GM12878 (cell line): ENCODE results near the gene WDR31. TPM values are rescaled to one million over a fixed set of nuclear protein-coding genes. Genes with fewer than 3 reads are reported as not detected.

Experiments used
- ATAC-seq: fragments of 200-7000 bp; cut with Tn5 transposase; 3 replicates; pipeline ENCODE4 v1.9.1; 2020; ENCODE audit warnings: mild to moderate bottlenecking, moderate library complexity
- BruUV-seq: library from RNA; stranded (reverse); fragments of 400-500 nt; replicated peaks from 2 replicates; lab custom pipeline; 2021; lab: Mats Ljungman, UMichigan
- CTCF ChIA-PET: fragments of 300-600 bp; sonication (Branson Sonifier 250); formaldehyde crosslinking; extraction: SDS; loops from one replicate; lab custom pipeline; 2021; ENCODE audit warnings: inconsistent platforms; lab: Yijun Ruan, JAX
- POLR2A ChIA-PET: fragments of 350-600 bp; formaldehyde crosslinking; extraction: SDS; loops from one replicate; lab custom pipeline; 2021; ENCODE audit warnings: inconsistent platforms; lab: Charles Lee
- RAD21 ChIA-PET: fragments of 300-600 bp; sonication (Branson Sonifier 250); formaldehyde crosslinking; loops from one replicate; lab custom pipeline; 2023; ENCODE audit warnings: antibody characterized with exemption; ENCODE audit not compliant: unreplicated experiment; lab: Charles Lee
- SMC1A ChIA-PET: fragments of 300-600 bp; sonication (Branson Sonifier 250); formaldehyde crosslinking; loops from one replicate; lab custom pipeline; 2023; ENCODE audit not compliant: unreplicated experiment, uncharacterized antibody; lab: Charles Lee
- DNase-seq: peaks from one replicate; pipeline ENCODE4 v3.0.0-alpha.2; 2011; ENCODE audit warnings: low read depth, low spot score
- FAIRE-seq: peaks from 3 replicates; lab custom pipeline; 2011; peaks lifted over from hg19 to GRCh38; lab: Jason Lieb, UNC
- H2AFZ ChIP-seq: 2 replicates; pipeline ENCODE4 v1.6.0; 2011; ENCODE audit warnings: low read depth, low read length, control low read depth; ENCODE audit not compliant: control insufficient read depth
- H3K27ac ChIP-seq: 2 replicates; pipeline ENCODE4 v1.5.1; 2011; ENCODE audit warnings: control low read depth; ENCODE audit not compliant: control insufficient read depth, insufficient read depth
- H3K27me3 ChIP-seq, 2 experiments: replicated peaks in 1 of 2; 2 replicates each; pipeline versions ENCODE4 v1.6.0 to v1.6.1; 2011; ENCODE audit warnings: low read length in 1 of 2; ENCODE audit not compliant: control insufficient read depth in 2 of 2, insufficient read depth in 2 of 2
- H3K36me3 ChIP-seq, 2 experiments: 2 replicates each; pipeline ENCODE4 v1.5.1; 2011; ENCODE audit warnings: low read length in 1 of 2; ENCODE audit not compliant: control insufficient read depth in 2 of 2, insufficient read depth in 2 of 2
- H3K4me1 ChIP-seq: 2 replicates; pipeline ENCODE4 v1.6.1; 2011; ENCODE audit warnings: mild to moderate bottlenecking, low read length, moderate library complexity, mixed read lengths; ENCODE audit not compliant: control insufficient read depth, insufficient read depth
- H3K4me2 ChIP-seq: 2 replicates; pipeline ENCODE4 v1.6.0; 2011; ENCODE audit warnings: control low read depth; ENCODE audit not compliant: control insufficient read depth, insufficient read depth
- H3K4me3 ChIP-seq: fragments of 200-600 bp; sonication (generic); 2 replicates; pipeline ENCODE4 v1.5.1; 2016
- H3K79me2 ChIP-seq: 2 replicates; pipeline ENCODE4 v1.6.0; 2011; ENCODE audit warnings: low read length; ENCODE audit not compliant: control insufficient read depth, insufficient read depth
- H3K9ac ChIP-seq: 2 replicates; pipeline ENCODE4 v1.8.0; 2011; ENCODE audit warnings: low read length, control low read depth, mixed read lengths; ENCODE audit not compliant: control insufficient read depth, insufficient read depth
- H3K9me3 ChIP-seq: replicated peaks from 3 replicates; pipeline ENCODE4 v1.5.1; 2011; ENCODE audit warnings: mild to moderate bottlenecking, low read length; ENCODE audit not compliant: control insufficient read depth, insufficient read depth
- H4K20me1 ChIP-seq: 2 replicates; pipeline ENCODE4 v1.6.0; 2011; ENCODE audit not compliant: control insufficient read depth, insufficient read depth
- BACH1 ChIP-seq: fragments of 450-650 bp; IDR thresholded peaks from 2 replicates; pipeline ENCODE4 v1.6.1; 2017; ENCODE audit warnings: mild to moderate bottlenecking, borderline replicate concordance
- EGR1 ChIP-seq, 2 experiments: IDR thresholded peaks; 1 replicate in 1 of 2; 2 replicates in 1 of 2; pipeline ENCODE4 v1.6.1; 2011 to 2012; ENCODE audit warnings: low read depth in 2 of 2, low read length in 2 of 2, borderline replicate concordance in 1 of 2, mild to moderate bottlenecking in 1 of 2, moderate library complexity in 1 of 2
- IKZF1 ChIP-seq: fragments of 450-650 bp; conservative IDR thresholded peaks from 2 replicates; pipeline ENCODE4 v1.6.1; 2017; ENCODE audit warnings: antibody characterized with exemption, mild to moderate bottlenecking
- IRF4 ChIP-seq: IDR thresholded peaks from 2 replicates; pipeline ENCODE4 v1.6.1; 2011; ENCODE audit warnings: low read depth, low read length
- JUND ChIP-seq: IDR thresholded peaks from 2 replicates; pipeline ENCODE4 v1.6.1; 2012; ENCODE audit warnings: low read depth, mild to moderate bottlenecking, low read length, improper control_type of control experiment, moderate library complexity
- NFYA ChIP-seq: IDR thresholded peaks from 2 replicates; pipeline ENCODE4 v1.6.1; 2011; ENCODE audit warnings: low read depth, mild to moderate bottlenecking, low read length, improper control_type of control experiment, borderline replicate concordance
- NR2C2 ChIP-seq: IDR thresholded peaks from 2 replicates; pipeline ENCODE4 v1.6.1; 2011; ENCODE audit warnings: borderline replicate concordance, low read depth; ENCODE audit not compliant: control insufficient read depth, insufficient read length
- NRF1 ChIP-seq: conservative IDR thresholded peaks from 2 replicates; pipeline ENCODE4 v1.6.1; 2011; ENCODE audit warnings: mild to moderate bottlenecking, low read depth, low read length, improper control_type of control experiment
- PAX5 ChIP-seq: IDR thresholded peaks from 2 replicates; pipeline ENCODE4 v1.6.1; 2011; ENCODE audit warnings: low read depth, low read length, borderline replicate concordance
- RFX5 ChIP-seq: IDR thresholded peaks from 2 replicates; pipeline ENCODE4 v1.6.1; 2011; ENCODE audit warnings: low read depth, low read length, improper control_type of control experiment
- TCF12 ChIP-seq: IDR thresholded peaks from 2 replicates; pipeline ENCODE4 v1.6.1; 2011; ENCODE audit warnings: low read depth, mild to moderate bottlenecking, low read length
- WGBS: methylation state at CpG from one replicate; pipeline ENCODE4 v1.1.6; 2016; ENCODE audit warnings: low lambda C conversion rate; ENCODE audit not compliant: insufficient replicate concordance, insufficient coverage; ENCODE audit errors: missing lambda C conversion rate; 5-methylcytosine and 5-hydroxymethylcytosine counted together
- in situ Hi-C: fragments of 300-500 bp; cut with MboI; formaldehyde crosslinking; loops from 9 replicates; pipeline ENCODE4 v1.14.3; 2018; ENCODE audit warnings: mixed read lengths
- intact Hi-C: fragments of 100-400 bp; cut with micrococcal nuclease; formaldehyde crosslinking; loops from one replicate; pipeline ENCODE4 v1.14.2; 2022; ENCODE audit not compliant: unreplicated experiment
- polyA plus RNA-seq, 11 experiments: library from polyadenylated mRNA; depleted of rRNA in 4 of 11; unstranded in 6 of 11; stranded (reverse) in 5 of 11; fragments of >200 nt; fragmentation: Nextera tagmentation in 4 of 11; fragmentation: Illumina TruSeq in 1 of 11; extraction: Ambion mirVana in 4 of 11; extraction: Trizol in 1 of 11; gene quantifications; 1 replicate in 1 of 11; 2 replicates in 10 of 11; pipeline versions ENCODE4 v1.2.1 to v1.2.3, GENCODE V29; 2011 to 2016; ENCODE audit warnings: inconsistent platforms in 2 of 11, missing spikeins in 2 of 11, low read depth in 1 of 11
- total RNA-seq, 4 experiments: library from RNA; depleted of rRNA in 3 of 4; stranded (reverse); fragments of >200 nt in 3 of 4; fragmentation: Illumina TruSeq in 1 of 4; extraction: Trizol in 1 of 4; gene quantifications; 2 replicates each; pipeline versions ENCODE4 v1.2.1 to v1.2.3, GENCODE V29; 2013 to 2021
- TF ChIP-seq, protein P1 (sequence below): IDR thresholded peaks from 2 replicates; pipeline ENCODE4 v1.6.1; 2012; ENCODE audit warnings: improper control_type of control experiment, low read depth, low read length; ENCODE audit not compliant: insufficient replicate concordance
- TF ChIP-seq, protein P2 (sequence below): fragments of 450-650 bp; formaldehyde crosslinking; IDR thresholded peaks from 2 replicates; pipeline ENCODE4 v1.5.0; 2022; ENCODE audit warnings: mild to moderate bottlenecking, missing genetic modification characterization

WDR31 gene
- total and polyA plus RNA-seq, 10 of the 15 experiments (the other 5 are each of a cell fraction or from before 2014, with no cell fraction given) = 0.26 to 1.7 (median 0.79) TPM

DNA sequence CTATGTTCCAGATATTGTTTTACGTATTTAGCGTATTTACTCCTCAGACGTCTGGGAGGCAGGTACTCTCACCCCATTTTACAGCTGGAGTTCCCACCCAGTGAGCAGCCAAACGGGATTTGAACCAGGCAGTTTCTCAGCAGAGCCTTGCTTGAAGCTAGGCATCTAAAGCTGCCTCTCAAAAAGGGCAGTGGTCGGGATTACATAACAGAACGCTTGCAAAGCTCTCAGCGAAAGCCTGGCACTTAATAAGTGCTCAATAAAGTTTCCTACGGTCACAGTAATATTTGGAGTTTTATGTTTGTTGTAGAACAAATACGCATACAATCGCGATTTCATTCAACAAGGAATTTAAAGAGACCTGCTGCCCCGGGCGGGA lies 9.0 kb upstream of the WDR31 start:
- Histone ChIP-seq H2AFZ (no peak overlapping the region; the same call in 1 of the 2 replicates), H3K27me3 (no peaks in the 10 kb centered on the region; a peak in 2 of 4 replicates), H3K4me3 (peak overlapping the region; percentile 66; the same call in 1 of the 2 replicates), H3K27ac (no peak overlapping the region), H3K79me2 (no peaks in the 10 kb centered on the region), H3K4me1 (peaks cover 19% of the 10 kb centered on the region), H3K9me3 (no peaks in the 10 kb centered on the region), H3K4me2 (peak overlapping the region; percentile 97; the same call in 1 of the 2 replicates), H4K20me1 (no peaks in the 10 kb centered on the region), H3K9ac (no peak overlapping the region), H3K36me3 (no peaks in the 10 kb centered on the region)
- SMC1A ChIA-PET = interaction anchor here (0.8 to 1.5 kb wide), 2 partner anchors 12 to 39 kb away, joined by 3 to 4 read pairs; no protein-coding TSS in a partner anchor
- 34% methylated on average over 13 of the region's 13 CpGs for WGBS
- no TSS peak for BruUV-seq
- DNase-seq (no peak), ATAC-seq (no peak), FAIRE-seq (no peak)
- intact Hi-C loops = no loop called here
- POLR2A ChIA-PET = interaction anchor here (1.6 kb wide), 1 partner anchor 25 kb away, joined by 3 read pairs; no protein-coding TSS in a partner anchor
- RAD21 ChIA-PET = interaction anchor here (1.5 kb wide), 2 partner anchors 10 to 52 kb away, joined by 3 to 4 read pairs; partner anchors contain the start of gene ALAD
- CTCF ChIA-PET = interaction anchor here (0.9 to 2.0 kb wide), 6 partner anchors 29 to 306 kb away, joined by 3 to 5 read pairs (median 4); partner anchors contain the start of gene ALAD
- in situ Hi-C loops = no loop called here
- TF ChIP-seq IRF4 (no peak), NFYA (no peak), PAX5 (no peak), NR2C2 (no peak), IKZF1 (no peak), EGR1 (IDR thresholded peaks at IDR 0.05; ENCODE audit: borderline replicate concordance in 1 of 2, low read depth in 2 of 2, low read length in 2 of 2) (no peak), BACH1 (no peak), NRF1 (no peak), JUND (no peak), RFX5 (no peak), TCF12 (no peak)
- TF ChIP-seq, protein P1, sequence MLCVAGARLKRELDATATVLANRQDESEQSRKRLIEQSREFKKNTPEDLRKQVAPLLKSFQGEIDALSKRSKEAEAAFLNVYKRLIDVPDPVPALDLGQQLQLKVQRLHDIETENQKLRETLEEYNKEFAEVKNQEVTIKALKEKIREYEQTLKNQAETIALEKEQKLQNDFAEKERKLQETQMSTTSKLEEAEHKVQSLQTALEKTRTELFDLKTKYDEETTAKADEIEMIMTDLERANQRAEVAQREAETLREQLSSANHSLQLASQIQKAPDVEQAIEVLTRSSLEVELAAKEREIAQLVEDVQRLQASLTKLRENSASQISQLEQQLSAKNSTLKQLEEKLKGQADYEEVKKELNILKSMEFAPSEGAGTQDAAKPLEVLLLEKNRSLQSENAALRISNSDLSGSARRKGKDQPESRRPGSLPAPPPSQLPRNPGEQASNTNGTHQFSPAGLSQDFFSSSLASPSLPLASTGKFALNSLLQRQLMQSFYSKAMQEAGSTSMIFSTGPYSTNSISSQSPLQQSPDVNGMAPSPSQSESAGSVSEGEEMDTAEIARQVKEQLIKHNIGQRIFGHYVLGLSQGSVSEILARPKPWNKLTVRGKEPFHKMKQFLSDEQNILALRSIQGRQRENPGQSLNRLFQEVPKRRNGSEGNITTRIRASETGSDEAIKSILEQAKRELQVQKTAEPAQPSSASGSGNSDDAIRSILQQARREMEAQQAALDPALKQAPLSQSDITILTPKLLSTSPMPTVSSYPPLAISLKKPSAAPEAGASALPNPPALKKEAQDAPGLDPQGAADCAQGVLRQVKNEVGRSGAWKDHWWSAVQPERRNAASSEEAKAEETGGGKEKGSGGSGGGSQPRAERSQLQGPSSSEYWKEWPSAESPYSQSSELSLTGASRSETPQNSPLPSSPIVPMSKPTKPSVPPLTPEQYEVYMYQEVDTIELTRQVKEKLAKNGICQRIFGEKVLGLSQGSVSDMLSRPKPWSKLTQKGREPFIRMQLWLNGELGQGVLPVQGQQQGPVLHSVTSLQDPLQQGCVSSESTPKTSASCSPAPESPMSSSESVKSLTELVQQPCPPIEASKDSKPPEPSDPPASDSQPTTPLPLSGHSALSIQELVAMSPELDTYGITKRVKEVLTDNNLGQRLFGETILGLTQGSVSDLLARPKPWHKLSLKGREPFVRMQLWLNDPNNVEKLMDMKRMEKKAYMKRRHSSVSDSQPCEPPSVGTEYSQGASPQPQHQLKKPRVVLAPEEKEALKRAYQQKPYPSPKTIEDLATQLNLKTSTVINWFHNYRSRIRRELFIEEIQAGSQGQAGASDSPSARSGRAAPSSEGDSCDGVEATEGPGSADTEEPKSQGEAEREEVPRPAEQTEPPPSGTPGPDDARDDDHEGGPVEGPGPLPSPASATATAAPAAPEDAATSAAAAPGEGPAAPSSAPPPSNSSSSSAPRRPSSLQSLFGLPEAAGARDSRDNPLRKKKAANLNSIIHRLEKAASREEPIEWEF = no peak
- TF ChIP-seq, protein P2, sequence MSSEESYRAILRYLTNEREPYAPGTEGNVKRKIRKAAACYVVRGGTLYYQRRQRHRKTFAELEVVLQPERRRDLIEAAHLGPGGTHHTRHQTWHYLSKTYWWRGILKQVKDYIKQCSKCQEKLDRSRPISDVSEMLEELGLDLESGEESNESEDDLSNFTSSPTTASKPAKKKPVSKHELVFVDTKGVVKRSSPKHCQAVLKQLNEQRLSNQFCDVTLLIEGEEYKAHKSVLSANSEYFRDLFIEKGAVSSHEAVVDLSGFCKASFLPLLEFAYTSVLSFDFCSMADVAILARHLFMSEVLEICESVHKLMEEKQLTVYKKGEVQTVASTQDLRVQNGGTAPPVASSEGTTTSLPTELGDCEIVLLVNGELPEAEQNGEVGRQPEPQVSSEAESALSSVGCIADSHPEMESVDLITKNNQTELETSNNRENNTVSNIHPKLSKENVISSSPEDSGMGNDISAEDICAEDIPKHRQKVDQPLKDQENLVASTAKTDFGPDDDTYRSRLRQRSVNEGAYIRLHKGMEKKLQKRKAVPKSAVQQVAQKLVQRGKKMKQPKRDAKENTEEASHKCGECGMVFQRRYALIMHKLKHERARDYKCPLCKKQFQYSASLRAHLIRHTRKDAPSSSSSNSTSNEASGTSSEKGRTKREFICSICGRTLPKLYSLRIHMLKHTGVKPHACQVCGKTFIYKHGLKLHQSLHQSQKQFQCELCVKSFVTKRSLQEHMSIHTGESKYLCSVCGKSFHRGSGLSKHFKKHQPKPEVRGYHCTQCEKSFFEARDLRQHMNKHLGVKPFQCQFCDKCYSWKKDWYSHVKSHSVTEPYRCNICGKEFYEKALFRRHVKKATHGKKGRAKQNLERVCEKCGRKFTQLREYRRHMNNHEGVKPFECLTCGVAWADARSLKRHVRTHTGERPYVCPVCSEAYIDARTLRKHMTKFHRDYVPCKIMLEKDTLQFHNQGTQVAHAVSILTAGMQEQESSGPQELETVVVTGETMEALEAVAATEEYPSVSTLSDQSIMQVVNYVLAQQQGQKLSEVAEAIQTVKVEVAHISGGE (CRISPR knock-in tag) = no peak
